Measurements from ENCODE around the gene IGFL4. TPM values are rescaled to one million over a fixed set of nuclear protein-coding genes. Genes with fewer than 3 reads are reported as not detected.

The IGFL4 gene
- total RNA-seq, 2 experiments from 2014 or later = not detected

GRCh38 chr19:46067691-46068090 lies 26.9 kb upstream of the IGFL4 start:
- no peaks in the 10 kb centered on the region for H3K4me1 ChIP-seq (ENCODE audit: insufficient read depth, low read length)
- intact Hi-C loops (cut with DNase I, micrococcal nuclease) = no loop called here
- no peaks in the 10 kb centered on the region for H3K36me3 Mint-ChIP-seq (ENCODE audit: low read depth)
- POLR2A ChIA-PET = no interaction called here
- no peak for TF ChIP-seq CTCF (IDR thresholded peaks at IDR 0.05)
- H3K27ac Mint-ChIP-seq = no peak overlapping the region
- H3K36me3 ChIP-seq (ENCODE audit: insufficient read depth, low read length) = no peaks in the 10 kb centered on the region
- H3K27me3 ChIP-seq (ENCODE audit: control insufficient read depth in 1 of 2, insufficient read depth in 2 of 2, low read length in 2 of 2) = peaks cover 38 to 63% of the 10 kb centered on the region in 2 experiments
- H3K4me1 Mint-ChIP-seq (ENCODE audit: low read depth) = no peaks in the 10 kb centered on the region
- no peak overlapping the region for H3K4me3 Mint-ChIP-seq
- H3K4me3 ChIP-seq (ENCODE audit: low read length) = no peak overlapping the region
- H3K27me3 Mint-ChIP-seq = peaks cover 78% of the 10 kb centered on the region
- DNase-seq (no peak), ATAC-seq (ENCODE audit: poor library complexity) (no peak)
- H3K9me3 ChIP-seq (ENCODE audit: control insufficient read depth in 1 of 2, insufficient read depth in 1 of 2, low read length in 2 of 2) = no peaks in the 10 kb centered on the region
- CTCF ChIA-PET = no interaction called here
- no peaks in the 10 kb centered on the region for H3K9me3 Mint-ChIP-seq
- no peak overlapping the region for H3K27ac ChIP-seq (ENCODE audit: low read depth in 1 of 2, low read length in 2 of 2)

- ChIA-PET POLR2A (no interaction called here), CTCF (no interaction called here)
- no peaks in the 10 kb centered on the region for H3K4me1 Mint-ChIP-seq (ENCODE audit: low read depth)
- H3K36me3 Mint-ChIP-seq (ENCODE audit: low read depth) = no peaks in the 10 kb centered on the region
- H3K9me3 Mint-ChIP-seq = no peaks in the 10 kb centered on the region
- no peak overlapping the region for H3K27ac ChIP-seq (ENCODE audit: low read depth in 1 of 2, low read length in 2 of 2)
- DNase-seq (no peak), ATAC-seq (ENCODE audit: poor library complexity) (no peak)
- peaks cover 39 to 56% of the 10 kb centered on the region in 2 experiments for H3K27me3 ChIP-seq (ENCODE audit: control insufficient read depth in 1 of 2, insufficient read depth in 2 of 2, low read length in 2 of 2)
- H3K4me3 Mint-ChIP-seq = no peak overlapping the region
- TF ChIP-seq CTCF (IDR thresholded peaks at IDR 0.05) = no peak
- no peak overlapping the region for H3K4me3 ChIP-seq (ENCODE audit: low read length)
- H3K9me3 ChIP-seq (ENCODE audit: control insufficient read depth in 1 of 2, insufficient read depth in 1 of 2, low read length in 2 of 2) = peaks cover 0 to 2% of the 10 kb centered on the region in 2 experiments
- peaks cover 81% of the 10 kb centered on the region for H3K27me3 Mint-ChIP-seq
- intact Hi-C loops (cut with DNase I, micrococcal nuclease) = no loop called here
- H3K36me3 ChIP-seq (ENCODE audit: insufficient read depth, low read length) = no peaks in the 10 kb centered on the region
- H3K4me1 ChIP-seq (ENCODE audit: insufficient read depth, low read length) = no peaks in the 10 kb centered on the region
- H3K27ac Mint-ChIP-seq = no peak overlapping the region
These were observed 25.7 kb upstream of the IGFL4 start for GRCh38 chr19:46066471-46066870.

DNA sequence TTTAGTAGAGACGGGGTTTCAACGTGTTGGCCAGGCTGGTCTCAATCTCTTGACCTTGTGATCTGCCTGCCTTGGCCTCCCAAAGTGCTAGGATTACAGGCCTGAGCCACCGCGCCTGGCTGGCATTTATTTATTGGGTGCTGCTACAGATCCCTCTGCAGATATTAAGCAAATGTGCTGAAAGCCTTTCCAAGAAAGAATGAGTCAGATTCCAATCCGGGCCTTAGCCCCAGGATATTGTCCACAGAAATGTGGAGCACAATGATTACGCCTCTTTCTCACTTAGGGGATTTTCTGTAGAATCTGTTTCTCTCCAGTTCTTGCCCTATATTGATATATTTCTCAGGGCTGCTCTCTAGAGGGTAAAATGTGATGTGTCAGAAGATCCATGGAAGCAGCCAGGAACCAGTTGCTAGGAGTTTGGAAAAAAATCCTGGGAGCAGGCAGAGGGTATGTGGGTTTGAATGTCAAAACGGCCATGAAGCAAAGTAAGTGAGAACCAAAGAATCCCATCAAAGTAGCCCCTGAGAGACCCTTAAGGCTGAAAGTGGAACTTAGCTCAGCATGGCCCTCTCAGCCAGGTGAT lies 24.8 kb upstream of the IGFL4 start:
- Mint-ChIP-seq H3K36me3 (ENCODE audit: low read depth) (no peaks in the 10 kb centered on the region), H3K4me3 (no peak overlapping the region), H3K27me3 (peaks cover 74% of the 10 kb centered on the region), H3K9me3 (peaks cover 2% of the 10 kb centered on the region), H3K4me1 (ENCODE audit: low read depth) (no peaks in the 10 kb centered on the region), H3K27ac (no peak overlapping the region)
- Histone ChIP-seq H3K36me3 (ENCODE audit: insufficient read depth, low read length) (no peaks in the 10 kb centered on the region), H3K9me3 (ENCODE audit: control insufficient read depth in 1 of 2, insufficient read depth in 1 of 2, low read length in 2 of 2) (peaks cover 0 to 9% of the 10 kb centered on the region in 2 experiments), H3K27ac (ENCODE audit: low read depth in 1 of 2, low read length in 2 of 2) (no peak overlapping the region), H3K4me1 (ENCODE audit: insufficient read depth, low read length) (no peaks in the 10 kb centered on the region), H3K4me3 (ENCODE audit: low read length) (no peak overlapping the region), H3K27me3 (ENCODE audit: control insufficient read depth in 1 of 2, insufficient read depth in 2 of 2, low read length in 2 of 2) (peaks cover 33 to 52% of the 10 kb centered on the region in 2 experiments)
- ChIA-PET CTCF (interaction anchor here (1.4 kb wide), 1 partner anchor 9 kb away, joined by 4 read pairs; no protein-coding TSS in a partner anchor), POLR2A (no interaction called here)
- no peak for DNase-seq
- intact Hi-C loops (cut with DNase I, micrococcal nuclease) = no loop called here
- no peak for ATAC-seq (ENCODE audit: poor library complexity)
- TF ChIP-seq CTCF (IDR thresholded peaks at IDR 0.05) = no peak

Data from CD4-positive, alpha-beta T cell (primary cell).